Endometrial microvascular endothelial cells (primary cell): ENCODE measurements around the gene COL20A1. TPM values are rescaled to one million over a fixed set of nuclear protein-coding genes. Genes with fewer than 3 reads are reported as not detected.
"Not testable (repeated sequence)": the region's sequence is repeated elsewhere in the genome, so short reads cannot be mapped to it uniquely, and the experiment has no call there.

Source experiments
- in situ Hi-C: cut with HindIII; loops from 2 replicates; pipeline ENCODE4 v1.10.0; 2017; ENCODE audit warnings: low sequenced_read_pairs, low pct_unique_long_range_greater_than_20kb; ENCODE audit errors: inconsistent ontology term
- total RNA-seq: library from RNA; depleted of rRNA; stranded (reverse); fragments of >200 nt; gene quantifications from one replicate; pipeline ENCODE4 v1.2.3, GENCODE V29; 2015; ENCODE audit errors: inconsistent ontology term

The COL20A1 gene
- total RNA-seq: not detected

- in situ Hi-C loops: loop anchor here (25.0 kb wide), 1 partner anchor 94 kb away; no protein-coding TSS in a partner anchor
Observed at GRCh38 chr20:63292904-63293303, at the start of gene COL20A1. Gene COL20A1 (plus strand): TSS chr20:63293186. CDS start chr20:63295108, 1,922 bp downstream.

GRCh38 chr20:63243604-63244247 lies 49.3 kb upstream of the COL20A1 start:
- in situ Hi-C loops: no loop called here

- in situ Hi-C loops: no loop called here
Observed at GRCh38 chr20:63244468-63244867, 48.5 kb upstream of the COL20A1 start.

- in situ Hi-C loops: no loop called here
Observed at GRCh38 chr20:63246490-63247288, 46.3 kb upstream of the COL20A1 start.

GRCh38 chr20:63247671-63248228 lies 45.2 kb upstream of the COL20A1 start:
- in situ Hi-C loops: no loop called here

GRCh38 chr20:63248835-63249591 lies 44.0 kb upstream of the COL20A1 start:
- in situ Hi-C loops: no loop called here

GRCh38 chr20:63249891-63250290 lies 43.1 kb upstream of the COL20A1 start:
- in situ Hi-C loops: no loop called here

GRCh38 chr20:63251350-63251749 lies 41.6 kb upstream of the COL20A1 start:
- in situ Hi-C loops: not testable (repeated sequence)

- in situ Hi-C loops: no loop called here
Observed at GRCh38 chr20:63252284-63252711, 40.7 kb upstream of the COL20A1 start.

- in situ Hi-C loops: no loop called here
Observed at GRCh38 chr20:63253065-63253437, 39.9 kb upstream of the COL20A1 start.

- in situ Hi-C loops: no loop called here
Observed at GRCh38 chr20:63253438-63254231, 39.4 kb upstream of the COL20A1 start.

GRCh38 chr20:63254232-63254605 lies 38.8 kb upstream of the COL20A1 start, which contains the start of gene NKAIN4:
Gene NKAIN4 (minus strand): TSS chr20:63254463. CDS start chr20:63254450, 13 bp downstream.
- in situ Hi-C loops: no loop called here

- in situ Hi-C loops: no loop called here
Observed at GRCh38 chr20:63254606-63255384, 38.2 kb upstream of the COL20A1 start.

- in situ Hi-C loops: no loop called here
Observed at GRCh38 chr20:63255931-63256704, 36.9 kb upstream of the COL20A1 start.

GRCh38 chr20:63256954-63257353 lies 36.0 kb upstream of the COL20A1 start:
- in situ Hi-C loops: no loop called here

- in situ Hi-C loops: no loop called here
Observed at GRCh38 chr20:63257629-63258028, 35.4 kb upstream of the COL20A1 start.

- in situ Hi-C loops: no loop called here
Observed at GRCh38 chr20:63258781-63259180, 34.2 kb upstream of the COL20A1 start.
